Psoas muscle (tissue), 8 donors: Measurements from ENCODE around the gene PRKN. TPM values are rescaled to one million over a fixed set of nuclear protein-coding genes. Genes with fewer than 3 reads are reported as not detected.

Source experiments
- ATAC-seq, 4 donors: fragments of 200-7000 bp; cut with Tn5 transposase; one replicate each; pipeline ENCODE4 v1.9.1; 2020; ENCODE audit warnings: moderate library complexity in 3 of 4, mild to moderate bottlenecking in 2 of 4
- DNase-seq, 2 donors: peaks; one replicate each; pipeline ENCODE4 v3.0.0-alpha.2; 2020
- H3K27ac ChIP-seq: fragments of 200-600 bp; one replicate; pipeline ENCODE4 v1.8.0; 2022
- H3K27me3 ChIP-seq, 3 donors: fragments of 200-600 bp in 1 of 3; one replicate each; pipeline versions ENCODE4 v1.6.1 to v1.8.0; 2013 to 2022; ENCODE audit warnings: low read length in 2 of 3, mild to moderate bottlenecking in 2 of 3, moderate library complexity in 1 of 3; ENCODE audit not compliant: insufficient read depth in 3 of 3
- H3K36me3 ChIP-seq, 2 donors: fragments of 200-600 bp in 1 of 2; one replicate each; pipeline versions ENCODE4 v1.6.1 to v1.8.0; 2013 to 2022; ENCODE audit warnings: low read depth in 1 of 2, mild to moderate bottlenecking in 1 of 2, moderate library complexity in 1 of 2; ENCODE audit not compliant: insufficient read depth in 1 of 2
- H3K4me1 ChIP-seq: fragments of 200-600 bp; one replicate; pipeline ENCODE4 v1.8.0; 2022
- H3K4me3 ChIP-seq: fragments of 200-600 bp; one replicate; pipeline ENCODE4 v1.8.0; 2022; ENCODE audit warnings: mild to moderate bottlenecking
- H3K9me3 ChIP-seq: fragments of 200-600 bp; one replicate; pipeline ENCODE4 v1.8.0; 2022
- CTCF ChIP-seq: fragments of 200-600 bp; IDR thresholded peaks from one replicate; pipeline ENCODE4 v1.8.0; 2022; ENCODE audit warnings: antibody characterized with exemption
- WGBS, 3 donors: extraction: QIAGEN DNeasy Blood & Tissue Kit; methylation state at CpG; one replicate each; pipeline versions ENCODE4 v1.1.6 to v1.1.7; 2013; 5-methylcytosine and 5-hydroxymethylcytosine counted together
- intact Hi-C, 2 donors: fragments of 100-400 bp; cut with DNase I; formaldehyde crosslinking; loops; one replicate each; pipeline versions ENCODE4 v1.11.0 to v1.14.2; 2022
- polyA plus RNA-seq, 3 donors: library from polyadenylated mRNA; stranded (reverse); fragments of 200-250 nt; gene quantifications; one replicate each; pipeline ENCODE4 v1.2.3, GENCODE V29; 2013
- total RNA-seq, 4 donors: library from RNA; stranded (reverse); fragmentation: NEBNext Ultra II Directional in 2 of 4; extraction: Animal tissue kit (Norgen Biotek cat#: 25700) in 2 of 4; gene quantifications; one replicate each; pipeline versions ENCODE4 v1.2.1 to v1.2.4, GENCODE V29; 2021 to 2023
- donor health status: healthy with polysubstance abuse.
- donor health status: DM: no; HTN: no; CAD: no; lungs with moderate emphysema.
- donor health status: Bipolar disorder and iron deficiency.
- donor health status: healthy.
- donor health status: DM: yes; HTN: yes; CAD: no.
- donor health status: DM: no; HTN: no; CAD: no.
- donor health status: DM: no; HTN: no; CAD: no.
- donor health status: DM: yes; HTN: yes; CAD: no.

PRKN gene
- total and polyA plus RNA-seq, 7 donors: 1.5 to 19.5 (median 11.7) TPM

DNA sequence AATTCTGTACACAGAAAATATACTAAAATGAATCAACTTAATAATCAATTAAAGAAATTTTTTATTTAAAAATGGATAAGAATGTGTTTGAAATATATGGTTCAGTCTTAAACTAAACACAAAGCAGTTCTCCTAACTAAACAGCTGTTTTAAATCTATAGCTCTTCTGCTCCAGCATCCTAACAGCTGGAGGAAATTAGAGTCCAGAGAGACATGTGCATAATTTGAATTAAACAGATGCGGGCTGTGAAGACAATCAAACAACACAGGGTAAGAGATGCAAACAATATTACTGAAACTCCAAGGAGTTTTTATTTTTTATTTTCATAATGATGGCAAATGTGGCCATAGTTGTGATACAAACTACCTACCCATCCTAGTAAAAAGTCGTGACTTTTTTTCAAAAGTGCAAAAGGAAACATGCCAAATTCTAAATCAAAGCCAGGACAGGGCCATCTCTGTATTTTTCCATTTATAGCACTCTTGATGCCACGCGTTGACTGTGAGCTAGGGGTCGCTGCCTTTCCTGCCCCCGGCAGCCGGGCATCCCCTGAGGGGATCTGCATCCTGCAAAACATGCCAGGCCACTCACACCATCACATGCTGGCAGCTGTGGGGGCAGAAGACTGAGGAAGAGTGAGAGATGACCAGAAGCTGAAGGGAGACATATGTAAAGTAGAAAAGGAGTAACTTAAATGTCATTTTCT is 310.6 kb downstream of the PRKN start:
- DNase-seq: no peak
- Histone ChIP-seq H3K9me3 (no peaks in the 10 kb centered on the region), H3K4me3 (no peak overlapping the region), H3K36me3 (no peaks in the 10 kb centered on the region), H3K27ac (no peak overlapping the region), H3K27me3 (no peaks in the 10 kb centered on the region), H3K4me1 (no peaks in the 10 kb centered on the region)
- no peak for TF ChIP-seq CTCF
- 39 to 61% (median 49%) methylated on average over 7 of the region's 7 CpGs for WGBS, 3 donors
- no peak for ATAC-seq
- intact Hi-C loops: no loop called here

- no peak for DNase-seq
- no peak overlapping the region for H3K27ac ChIP-seq
- H3K4me3 ChIP-seq: no peak overlapping the region
- no peaks in the 10 kb centered on the region for H3K36me3 ChIP-seq
- H3K9me3 ChIP-seq: no peaks in the 10 kb centered on the region
- ATAC-seq: no peak
- intact Hi-C loops: no loop called here
- 83 to 90% (median 87%) methylated on average over 2 of the region's 2 CpGs for WGBS, 3 donors
- H3K4me1 ChIP-seq: no peaks in the 10 kb centered on the region
- no peak for TF ChIP-seq CTCF
- H3K27me3 ChIP-seq: no peaks in the 10 kb centered on the region
Measured at GRCh38 chr6:162416307-162416706, 311.3 kb downstream of the PRKN start.

DNA sequence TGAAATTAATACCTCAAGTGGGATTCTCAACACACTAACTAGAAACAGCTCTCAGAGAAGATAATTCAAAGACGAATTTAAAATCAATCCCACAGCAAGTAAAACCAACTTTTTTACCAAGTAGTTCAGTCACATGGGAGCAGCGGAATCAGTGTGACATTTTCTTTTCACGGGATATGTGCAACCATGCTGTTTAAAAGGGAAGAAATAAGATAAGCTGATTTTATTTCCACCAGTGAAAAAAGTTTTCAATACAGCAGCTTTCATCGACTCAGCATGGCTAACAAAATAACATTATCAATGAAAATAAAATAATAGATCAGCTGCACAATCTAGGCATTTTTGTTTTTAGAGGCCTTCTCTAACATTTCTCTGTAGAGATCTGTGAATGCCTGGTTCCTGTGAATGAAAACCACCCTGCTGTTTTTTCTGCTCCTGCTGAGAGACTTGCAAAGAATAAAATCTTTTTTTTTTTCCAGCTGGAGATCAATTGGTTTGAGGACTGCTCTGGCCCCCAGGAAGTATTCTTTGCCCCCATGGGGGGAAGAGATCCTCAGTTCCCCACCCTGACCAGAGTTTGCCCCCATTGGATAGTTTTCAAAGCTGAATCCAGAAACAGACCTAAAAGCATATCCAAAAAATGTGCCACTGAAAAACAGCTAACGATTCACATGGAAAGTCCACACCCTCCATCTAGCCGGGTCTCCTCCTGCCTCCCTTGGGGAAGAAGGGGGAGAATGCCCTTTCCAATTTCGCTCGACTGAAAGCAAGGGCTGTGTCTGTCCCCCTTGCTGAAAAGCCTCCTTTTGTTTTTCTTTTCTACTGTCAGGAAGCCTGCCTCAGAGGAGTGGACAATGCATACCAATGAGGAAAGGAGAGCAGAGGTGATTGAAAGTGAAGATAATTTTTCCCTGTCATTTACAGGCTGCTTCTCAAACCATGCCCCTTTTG is 317.6 kb downstream of the PRKN start:
- DNase-seq (no peak), ATAC-seq (no peak)
- Histone ChIP-seq H3K4me3 (no peak overlapping the region), H3K27me3 (no peaks in the 10 kb centered on the region), H3K4me1 (no peaks in the 10 kb centered on the region), H3K9me3 (no peaks in the 10 kb centered on the region), H3K27ac (no peak overlapping the region), H3K36me3 (no peaks in the 10 kb centered on the region)
- no peak for TF ChIP-seq CTCF
- 45 to 52% (median 46%) methylated on average over 8 of the region's 8 CpGs for WGBS, 3 donors
- intact Hi-C loops: no loop called here

- intact Hi-C loops: no loop called here
- 87 to 90% (median 89%) methylated on average over 5 of the region's 5 CpGs for WGBS, 3 donors
Measured at GRCh38 chr6:162408826-162409535, 318.6 kb downstream of the PRKN start.

More at GRCh38 chr6:162408826-162409535, 318.6 kb downstream of the PRKN start:
- ATAC-seq (no peak), DNase-seq (no peak)
- Histone ChIP-seq H3K36me3 (no peaks in the 10 kb centered on the region), H3K27ac (no peak overlapping the region), H3K27me3 (no peaks in the 10 kb centered on the region), H3K4me3 (no peak overlapping the region), H3K9me3 (no peaks in the 10 kb centered on the region), H3K4me1 (no peaks in the 10 kb centered on the region)
- TF ChIP-seq CTCF: no peak
